HEK293T (cell line): ENCODE results near the gene PSD2.

Experiments
- CTCF ChIA-PET: fragments of 350-600 bp; formaldehyde crosslinking; extraction: SDS; loops from one replicate; lab custom pipeline; 2021; ENCODE audit warnings: antibody characterized with exemption, inconsistent platforms; lab: Yijun Ruan, JAX
- POLR2A ChIA-PET: fragments of 350-600 bp; formaldehyde crosslinking; extraction: SDS; loops from one replicate; lab custom pipeline; 2020; ENCODE audit warnings: antibody characterized with exemption, inconsistent platforms; lab: Yijun Ruan, JAX
- DNase-seq: peaks from one replicate; pipeline ENCODE4 v3.0.0; 2012; ENCODE audit warnings: mixed read lengths; ENCODE audit errors: extremely low spot score
- ARNT ChIP-seq: fragments of 450-650 bp; IDR thresholded peaks from 2 replicates; pipeline ENCODE4 v1.6.1; 2017; ENCODE audit warnings: mild to moderate bottlenecking
- BHLHE40 ChIP-seq: fragments of 450-650 bp; IDR thresholded peaks from 2 replicates; pipeline ENCODE4 v1.6.1; 2016; ENCODE audit warnings: mild to moderate bottlenecking, moderate library complexity, borderline replicate concordance
- CTBP1 ChIP-seq: fragments of 450-650 bp; IDR thresholded peaks from 2 replicates; pipeline ENCODE4 v1.6.1; 2016; ENCODE audit warnings: borderline replicate concordance
- ELF4 ChIP-seq: fragments of 450-650 bp; IDR thresholded peaks from 2 replicates; pipeline ENCODE4 v1.6.1; 2017; ENCODE audit warnings: antibody characterized with exemption
- FOXA1 ChIP-seq: fragments of 450-650 bp; IDR thresholded peaks from 2 replicates; pipeline ENCODE4 v1.6.1; 2016; ENCODE audit warnings: mild to moderate bottlenecking
- FOXK2 ChIP-seq: fragments of 450-650 bp; IDR thresholded peaks from 2 replicates; pipeline ENCODE4 v1.6.1; 2016; ENCODE audit warnings: mild to moderate bottlenecking
- FOXM1 ChIP-seq: fragments of 450-650 bp; IDR thresholded peaks from 2 replicates; pipeline ENCODE4 v1.6.1; 2017; ENCODE audit warnings: mild to moderate bottlenecking, borderline replicate concordance
- HDGF ChIP-seq: fragments of 450-650 bp; IDR thresholded peaks from 2 replicates; pipeline ENCODE4 v1.6.1; 2017; ENCODE audit warnings: antibody characterized with exemption, borderline replicate concordance
- L3MBTL2 ChIP-seq: fragments of 450-650 bp; conservative IDR thresholded peaks from 2 replicates; pipeline ENCODE4 v1.6.1; 2016; ENCODE audit warnings: mild to moderate bottlenecking
- LEF1 ChIP-seq: fragments of 450-650 bp; IDR thresholded peaks from 2 replicates; pipeline ENCODE4 v1.6.1; 2017; ENCODE audit warnings: mild to moderate bottlenecking, borderline replicate concordance
- NFRKB ChIP-seq: fragments of 450-650 bp; IDR thresholded peaks from 2 replicates; pipeline ENCODE4 v1.6.1; 2016; ENCODE audit warnings: mild to moderate bottlenecking, moderate library complexity
- PKNOX1 ChIP-seq: fragments of 450-650 bp; IDR thresholded peaks from 2 replicates; pipeline ENCODE4 v1.6.1; 2016
- SP1 ChIP-seq: fragments of 450-650 bp; IDR thresholded peaks from 2 replicates; pipeline ENCODE4 v1.6.1; 2017
- SUZ12 ChIP-seq: fragments of 450-650 bp; IDR thresholded peaks from 2 replicates; pipeline ENCODE4 v1.6.1; 2016; ENCODE audit warnings: mild to moderate bottlenecking
- TARDBP ChIP-seq: fragments of 450-650 bp; IDR thresholded peaks from 2 replicates; pipeline ENCODE4 v1.6.1; 2016
- ZNF384 ChIP-seq: fragments of 450-650 bp; IDR thresholded peaks from 2 replicates; pipeline ENCODE4 v1.6.1; 2016

PSD2 gene

GRCh38 chr5:139765409-139766217 lies 30.0 kb upstream of the PSD2 start:
- TF ChIP-seq HDGF (peak; percentile 35; the same call in 1 of the 2 replicates), CTBP1 (no peak), FOXM1 (0 out of 2 replicates have a peak, but pooled peaks have one; percentile 7), TARDBP (no peak), L3MBTL2 (peak; percentile 39)
- DNase-seq: peak; percentile 83
- ChIA-PET POLR2A (no interaction called here), CTCF (interaction anchor here (0.6 to 2.4 kb wide), 33 partner anchors 9 to 387 kb away, joined by 3 to 26 read pairs (median 4); partner anchors contain the start of gene CXXC5)

DNA sequence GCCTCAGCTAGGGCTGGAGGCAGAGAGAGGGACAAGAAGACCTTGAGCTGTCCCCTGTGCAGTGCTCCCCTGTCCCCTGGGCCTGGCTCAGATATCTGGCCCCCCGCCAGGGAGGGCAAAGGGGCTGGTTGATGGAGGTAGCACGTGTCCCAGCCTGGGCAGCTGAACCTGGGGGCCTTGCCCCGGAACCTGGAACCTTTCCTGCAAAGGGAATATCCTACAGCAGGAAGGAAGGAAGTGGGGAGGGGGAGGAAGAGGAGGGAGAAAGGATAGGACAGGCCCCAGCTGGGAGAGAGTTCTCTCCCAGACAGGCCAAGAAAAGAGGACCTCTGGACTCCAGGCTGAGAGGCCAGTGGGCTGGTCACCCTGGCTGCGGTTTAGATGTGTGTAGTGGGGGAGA lies 27.6 kb upstream of the PSD2 start:
- ChIA-PET CTCF (interaction anchor here (0.9 to 1.7 kb wide), 2 partner anchors 9 to 19 kb away, joined by 3 to 4 read pairs; no protein-coding TSS in a partner anchor), POLR2A (no interaction called here)
- no peak for DNase-seq
- TF ChIP-seq FOXM1 (no peak), FOXK2 (no peak), SUZ12 (no peak), L3MBTL2 (no peak), ELF4 (no peak), ZNF384 (no peak), PKNOX1 (no peak), CTBP1 (no peak), BHLHE40 (no peak), HDGF (no peak), NFRKB (no peak), ARNT (no peak), SP1 (no peak)

DNA sequence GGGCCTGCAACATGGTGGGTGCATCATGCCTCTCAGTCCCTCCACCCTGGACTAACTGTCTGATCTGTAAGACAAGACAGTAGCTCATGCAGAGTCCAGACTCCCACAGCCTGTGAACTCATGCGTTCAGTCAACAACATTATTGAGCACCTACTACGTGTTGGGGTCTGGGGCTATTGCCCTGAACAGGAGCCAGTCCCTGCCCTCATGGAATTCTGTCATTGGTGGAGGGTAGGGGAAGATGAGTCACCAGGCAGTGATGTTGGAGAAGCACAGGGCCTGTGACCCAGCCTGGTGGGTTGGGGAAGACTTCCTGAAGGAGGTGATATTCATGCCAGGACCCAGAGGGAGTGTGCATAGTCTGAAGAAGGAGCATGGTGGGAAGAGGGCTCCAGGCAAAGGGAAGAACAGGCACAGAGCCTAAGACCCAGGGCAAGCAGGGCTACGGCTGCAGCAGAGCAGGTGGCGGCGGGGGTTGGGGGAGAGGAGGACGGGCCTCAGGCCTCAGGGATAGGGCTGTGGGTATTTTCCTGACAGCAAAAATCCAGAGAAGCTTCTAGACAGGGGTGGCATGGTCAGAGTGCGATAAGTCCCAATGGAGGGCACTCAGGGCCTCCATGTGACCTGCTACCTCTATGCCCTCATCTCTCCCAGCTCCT lies 26.7 kb upstream of the PSD2 start:
- TF ChIP-seq L3MBTL2 (no peak), PKNOX1 (no peak), BHLHE40 (no peak), CTBP1 (no peak), ARNT (no peak), ZNF384 (no peak), FOXK2 (no peak), FOXM1 (no peak), HDGF (no peak), SUZ12 (no peak), SP1 (no peak), ELF4 (no peak)
- ChIA-PET CTCF (interaction anchor here (1.7 kb wide), 1 partner anchor 18 kb away, joined by 4 read pairs; no protein-coding TSS in a partner anchor), POLR2A (no interaction called here)
- no peak for DNase-seq

- ChIA-PET POLR2A (no interaction called here), CTCF (no interaction called here)
- no peak for DNase-seq
- TF ChIP-seq L3MBTL2 (no peak), FOXM1 (no peak), LEF1 (no peak), ELF4 (no peak), NFRKB (no peak), FOXK2 (no peak), FOXA1 (no peak), CTBP1 (no peak), ZNF384 (no peak), ARNT (no peak)
These were observed 26.1 kb upstream of the PSD2 start for GRCh38 chr5:139769477-139769876.

- TF ChIP-seq HDGF (no peak), PKNOX1 (no peak), L3MBTL2 (no peak), FOXM1 (no peak), SP1 (no peak), SUZ12 (no peak), NFRKB (no peak), BHLHE40 (no peak), ARNT (no peak), TARDBP (no peak), FOXK2 (no peak), ELF4 (no peak), ZNF384 (no peak), CTBP1 (no peak), FOXA1 (no peak), LEF1 (no peak)
- DNase-seq: no peak
- ChIA-PET CTCF (interaction anchor here (0.6 to 1.8 kb wide), 7 partner anchors 16 to 198 kb away, joined by 3 to 8 read pairs (median 3); no protein-coding TSS in a partner anchor), POLR2A (no interaction called here)
These were observed 24.9 kb upstream of the PSD2 start for GRCh38 chr5:139770722-139771121.
